H1 (cell line): Measurements from ENCODE around the gene SLC1A3. TPM values are rescaled to one million over a fixed set of nuclear protein-coding genes. Genes with fewer than 3 reads are reported as not detected.

Experiments
- SP4 ChIP-seq: IDR thresholded peaks from 2 replicates; pipeline ENCODE4 v1.6.1; 2012; ENCODE audit warnings: low read length, inconsistent platforms
- SRF ChIP-seq: IDR thresholded peaks from 2 replicates; pipeline ENCODE4 v1.6.1; 2011; ENCODE audit warnings: mild to moderate bottlenecking, low read depth, low read length, moderate library complexity
- YY1 ChIP-seq: IDR thresholded peaks from 2 replicates; pipeline ENCODE4 v1.6.1; 2011; ENCODE audit warnings: low read depth, mild to moderate bottlenecking, low read length
- polyA plus RNA-seq, 7 experiments: library from polyadenylated mRNA; depleted of rRNA in 3 of 7; stranded (reverse) in 5 of 7; unstranded in 2 of 7; fragments of >200 nt in 5 of 7; fragments of 200-250 nt in 2 of 7; gene quantifications; 1 replicate in 5 of 7; 2 replicates in 1 of 7; 4 replicates in 1 of 7; pipeline versions ENCODE4 v1.2.1 to v1.2.3, GENCODE V29; 2011 to 2013; ENCODE audit warnings: missing spikeins in 2 of 7, mixed read lengths in 2 of 7
- total RNA-seq: library from RNA; stranded (reverse); fragmentation: NEBNext Ultra II Directional; extraction: Animal tissue kit (Norgen Biotek cat#: 25700); gene quantifications from 2 replicates; pipeline ENCODE4 v1.2.1, GENCODE V29; 2021
- TF ChIP-seq, protein P1 (sequence below): IDR thresholded peaks from 2 replicates; pipeline ENCODE4 v1.6.1; 2012; ENCODE audit warnings: low read length, inconsistent platforms

The SLC1A3 gene
- total and polyA plus RNA-seq, 2 of the 8 experiments (the other 6 are each of a cell fraction or from before 2014, with no cell fraction given) = 26.7 to 35.3 TPM

DNA sequence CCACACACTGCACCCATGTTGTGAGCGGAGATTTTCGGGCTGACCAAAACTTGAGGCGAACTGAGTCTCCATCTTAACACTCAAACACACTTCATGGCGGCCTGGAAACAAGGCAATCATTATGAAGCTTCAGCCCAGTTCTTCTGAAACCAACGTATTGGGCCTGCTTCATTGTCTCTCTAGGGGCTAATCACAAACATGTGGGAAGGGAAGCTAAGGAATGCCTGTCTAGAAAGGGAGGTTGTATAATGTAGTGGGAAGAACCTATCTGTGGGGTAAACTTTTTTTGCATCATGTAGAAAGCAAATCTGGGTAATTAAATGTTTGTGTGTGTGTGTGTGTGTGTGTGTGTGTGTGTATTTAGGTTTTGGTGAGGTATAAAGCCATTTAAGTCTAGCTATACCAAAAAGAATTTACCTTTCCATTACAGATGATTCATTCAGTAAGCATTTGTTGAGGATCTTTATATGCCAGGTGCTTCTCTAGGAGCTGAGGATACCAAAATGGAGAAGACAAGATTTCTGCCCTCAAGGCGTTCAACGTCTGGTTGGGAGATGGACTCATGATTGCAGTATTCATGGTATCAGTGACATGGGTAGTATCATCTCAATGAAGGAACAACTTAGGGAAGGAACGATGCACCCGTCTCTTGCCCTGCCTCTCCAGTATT lies 29.4 kb downstream of the SLC1A3 start (continued):
- TF ChIP-seq YY1 = no peak
- TF ChIP-seq, protein P1, sequence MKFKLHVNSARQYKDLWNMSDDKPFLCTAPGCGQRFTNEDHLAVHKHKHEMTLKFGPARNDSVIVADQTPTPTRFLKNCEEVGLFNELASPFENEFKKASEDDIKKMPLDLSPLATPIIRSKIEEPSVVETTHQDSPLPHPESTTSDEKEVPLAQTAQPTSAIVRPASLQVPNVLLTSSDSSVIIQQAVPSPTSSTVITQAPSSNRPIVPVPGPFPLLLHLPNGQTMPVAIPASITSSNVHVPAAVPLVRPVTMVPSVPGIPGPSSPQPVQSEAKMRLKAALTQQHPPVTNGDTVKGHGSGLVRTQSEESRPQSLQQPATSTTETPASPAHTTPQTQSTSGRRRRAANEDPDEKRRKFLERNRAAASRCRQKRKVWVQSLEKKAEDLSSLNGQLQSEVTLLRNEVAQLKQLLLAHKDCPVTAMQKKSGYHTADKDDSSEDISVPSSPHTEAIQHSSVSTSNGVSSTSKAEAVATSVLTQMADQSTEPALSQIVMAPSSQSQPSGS = no peak
- TF ChIP-seq SRF = no peak
- no peak for TF ChIP-seq SP4
